Kidney (tissue), 14 donors: Measurements from ENCODE around the gene PTPRK. TPM values are rescaled to one million over a fixed set of nuclear protein-coding genes. Genes with fewer than 3 reads are reported as not detected.

Source experiments
- DNase-seq, 5 donors: peaks; one replicate each; pipeline ENCODE4 v3.0.0-alpha.2; 2013 to 2020
- FAIRE-seq: peaks from 2 replicates; lab custom pipeline; 2012; peaks lifted over from hg19 to GRCh38; lab: Jason Lieb, UNC
- H3K27ac ChIP-seq, 2 donors: one replicate each; pipeline ENCODE4 v1.7.0; 2013; ENCODE audit warnings: low read depth in 2 of 2, low read length in 2 of 2, inconsistent platforms in 1 of 2
- H3K27me3 ChIP-seq: one replicate; pipeline ENCODE4 v1.7.1; 2013; ENCODE audit warnings: low read length, inconsistent platforms; ENCODE audit not compliant: control insufficient read depth, insufficient read depth
- H3K36me3 ChIP-seq, 3 donors: one replicate each; pipeline versions ENCODE4 v1.7.0 to v1.7.1; 2013; ENCODE audit warnings: low read length in 3 of 3, control low read depth in 1 of 3, inconsistent platforms in 1 of 3; ENCODE audit not compliant: insufficient read depth in 3 of 3, control insufficient read depth in 2 of 3
- H3K4me1 ChIP-seq, 3 donors: one replicate each; pipeline versions ENCODE4 v1.7.0 to v1.7.1; 2013; ENCODE audit warnings: low read length in 3 of 3, inconsistent platforms in 1 of 3, low read depth in 1 of 3; ENCODE audit not compliant: control insufficient read depth in 2 of 3, insufficient read depth in 2 of 3
- H3K4me3 ChIP-seq, 3 donors: one replicate each; pipeline versions ENCODE4 v1.7.0 to v1.8.1; 2013; ENCODE audit warnings: low read length in 3 of 3, control low read depth in 1 of 3, inconsistent platforms in 1 of 3
- H3K9ac ChIP-seq, 3 donors: one replicate each; pipeline versions ENCODE4 v1.7.0 to v1.7.1; 2013; ENCODE audit warnings: low read length in 3 of 3, control low read depth in 1 of 3, inconsistent platforms in 1 of 3
- H3K9me3 ChIP-seq, 3 donors: one replicate each; pipeline versions ENCODE4 v1.7.0 to v1.7.1; 2013; ENCODE audit warnings: low read length in 3 of 3, control low read depth in 1 of 3, inconsistent platforms in 1 of 3; ENCODE audit not compliant: control insufficient read depth in 2 of 3, insufficient read depth in 1 of 3
- intact Hi-C: fragments of 100-400 bp; cut with DNase I; formaldehyde crosslinking; loops from one replicate; pipeline ENCODE4 v1.11.1; 2022
- polyA plus RNA-seq: library from polyadenylated mRNA; stranded (reverse); fragments of 350-450 nt; fragmentation: Illumina TruSeq; extraction: RNeasy Lipid Tissue Mini Kit (QIAGEN cat#74804); gene quantifications from one replicate; pipeline ENCODE4 v1.2.3, GENCODE V29; 2014; ENCODE audit warnings: low read depth, low replicate concordance; ENCODE audit not compliant: insufficient read depth
- total RNA-seq: library from RNA; stranded (reverse); fragmentation: NEBNext Ultra II Directional; extraction: Animal tissue kit (Norgen Biotek cat#: 25700); gene quantifications from one replicate; pipeline ENCODE4 v1.2.1, GENCODE V29; 2021
- TF ChIP-seq, protein P1 (sequence below): IDR thresholded peaks from 3 replicates; pipeline ENCODE4 v1.5.1; 2012; ENCODE audit warnings: mild to moderate bottlenecking, moderate library complexity, borderline replicate concordance; ENCODE audit not compliant: insufficient read depth; ENCODE audit errors: extremely low read depth
- donor health status: control.
- donor health status: control.
- donor health status: control.
- donor health status: control.
- donor health status: control.
- donor health status: DM: yes; HTN: yes; CAD: no.
- donor health status: Normal renal cell carcinoma (clear cell type).

PTPRK gene
- total and polyA plus RNA-seq, 2 donors from 2014 or later = 9.2 to 72.8 TPM

DNA sequence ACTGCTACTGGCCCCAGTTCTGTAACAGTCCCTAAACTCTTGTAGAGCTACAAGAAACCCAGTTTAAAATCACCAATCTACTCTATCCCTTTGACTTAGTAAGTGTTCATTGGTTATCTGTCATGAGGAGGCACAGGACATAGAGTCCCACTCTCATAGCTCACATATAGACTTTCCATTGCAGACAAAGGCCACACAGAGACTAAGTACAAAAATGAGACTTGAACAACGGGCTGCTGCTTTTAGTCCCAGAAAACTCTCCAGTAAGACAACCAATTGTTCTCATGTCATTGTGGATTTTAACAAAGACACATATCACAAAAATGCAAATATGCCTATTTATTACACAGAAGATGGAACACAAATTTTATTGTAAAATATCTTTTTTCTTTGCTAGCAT is 197.4 kb downstream of the PTPRK start:
- TF ChIP-seq, protein P1, sequence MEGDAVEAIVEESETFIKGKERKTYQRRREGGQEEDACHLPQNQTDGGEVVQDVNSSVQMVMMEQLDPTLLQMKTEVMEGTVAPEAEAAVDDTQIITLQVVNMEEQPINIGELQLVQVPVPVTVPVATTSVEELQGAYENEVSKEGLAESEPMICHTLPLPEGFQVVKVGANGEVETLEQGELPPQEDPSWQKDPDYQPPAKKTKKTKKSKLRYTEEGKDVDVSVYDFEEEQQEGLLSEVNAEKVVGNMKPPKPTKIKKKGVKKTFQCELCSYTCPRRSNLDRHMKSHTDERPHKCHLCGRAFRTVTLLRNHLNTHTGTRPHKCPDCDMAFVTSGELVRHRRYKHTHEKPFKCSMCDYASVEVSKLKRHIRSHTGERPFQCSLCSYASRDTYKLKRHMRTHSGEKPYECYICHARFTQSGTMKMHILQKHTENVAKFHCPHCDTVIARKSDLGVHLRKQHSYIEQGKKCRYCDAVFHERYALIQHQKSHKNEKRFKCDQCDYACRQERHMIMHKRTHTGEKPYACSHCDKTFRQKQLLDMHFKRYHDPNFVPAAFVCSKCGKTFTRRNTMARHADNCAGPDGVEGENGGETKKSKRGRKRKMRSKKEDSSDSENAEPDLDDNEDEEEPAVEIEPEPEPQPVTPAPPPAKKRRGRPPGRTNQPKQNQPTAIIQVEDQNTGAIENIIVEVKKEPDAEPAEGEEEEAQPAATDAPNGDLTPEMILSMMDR = no peak
- H3K9me3 ChIP-seq = no peaks in the 10 kb centered on the region
- DNase-seq = no peak
- no peak overlapping the region for H3K27ac ChIP-seq
- no peaks in the 10 kb centered on the region for H3K36me3 ChIP-seq
- FAIRE-seq = no peak
- intact Hi-C loops = no loop called here
- H3K4me3 ChIP-seq = no peak overlapping the region
- no peaks in the 10 kb centered on the region for H3K27me3 ChIP-seq
- H3K4me1 ChIP-seq = no peaks in the 10 kb centered on the region
- H3K9ac ChIP-seq = no peak overlapping the region

DNA sequence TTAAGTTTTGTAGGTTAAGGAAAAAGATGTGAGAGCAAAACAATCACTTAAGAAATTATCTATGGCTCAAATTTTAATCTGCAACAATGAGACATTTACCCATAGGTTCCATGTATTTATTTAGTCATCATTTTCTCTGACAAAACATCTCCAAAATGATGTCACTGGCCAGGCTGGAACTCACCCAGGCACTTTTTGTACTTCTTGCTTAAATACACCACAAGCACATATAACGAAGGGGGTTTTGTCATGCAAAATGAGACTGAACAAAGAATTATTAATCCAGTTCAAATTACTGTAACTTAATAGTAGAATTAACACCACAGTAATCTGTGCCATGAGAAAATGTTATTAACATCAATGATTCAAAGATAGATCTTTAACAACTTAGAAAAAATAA is 200.5 kb downstream of the PTPRK start:
- intact Hi-C loops = no loop called here
- Histone ChIP-seq H3K9me3 (no peaks in the 10 kb centered on the region), H3K4me3 (no peak overlapping the region), H3K36me3 (no peaks in the 10 kb centered on the region), H3K27me3 (no peaks in the 10 kb centered on the region), H3K4me1 (no peaks in the 10 kb centered on the region), H3K27ac (no peak overlapping the region), H3K9ac (no peak overlapping the region)
- FAIRE-seq (no peak), DNase-seq (no peak)
- TF ChIP-seq, protein P1 = no peak

DNA sequence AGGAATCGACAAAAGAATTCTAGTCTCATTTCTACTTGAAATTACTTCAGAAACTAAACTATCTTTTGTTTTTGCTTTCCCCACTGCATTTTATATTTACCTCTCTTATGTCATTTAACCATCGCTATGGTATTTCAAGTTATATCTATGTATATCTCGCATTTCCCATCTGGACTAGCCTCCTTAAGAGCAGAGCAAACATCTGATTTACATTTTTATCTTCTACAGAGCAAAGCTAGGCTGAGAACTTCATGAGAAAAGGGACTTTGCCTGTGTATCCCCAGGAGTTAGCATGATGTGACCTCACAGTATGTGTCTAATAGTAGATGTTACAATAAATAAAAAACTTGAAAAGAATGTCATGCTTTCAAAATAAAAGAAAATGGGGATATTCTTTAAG is 201.2 kb downstream of the PTPRK start:
- intact Hi-C loops = no loop called here
- TF ChIP-seq, protein P1 = no peak
- no peak for DNase-seq
- H3K27ac ChIP-seq = no peak overlapping the region
- no peaks in the 10 kb centered on the region for H3K9me3 ChIP-seq
- H3K36me3 ChIP-seq = no peaks in the 10 kb centered on the region
- no peaks in the 10 kb centered on the region for H3K4me1 ChIP-seq
- FAIRE-seq = no peak
- H3K27me3 ChIP-seq = no peaks in the 10 kb centered on the region
- H3K4me3 ChIP-seq = no peak overlapping the region
- no peak overlapping the region for H3K9ac ChIP-seq

DNA sequence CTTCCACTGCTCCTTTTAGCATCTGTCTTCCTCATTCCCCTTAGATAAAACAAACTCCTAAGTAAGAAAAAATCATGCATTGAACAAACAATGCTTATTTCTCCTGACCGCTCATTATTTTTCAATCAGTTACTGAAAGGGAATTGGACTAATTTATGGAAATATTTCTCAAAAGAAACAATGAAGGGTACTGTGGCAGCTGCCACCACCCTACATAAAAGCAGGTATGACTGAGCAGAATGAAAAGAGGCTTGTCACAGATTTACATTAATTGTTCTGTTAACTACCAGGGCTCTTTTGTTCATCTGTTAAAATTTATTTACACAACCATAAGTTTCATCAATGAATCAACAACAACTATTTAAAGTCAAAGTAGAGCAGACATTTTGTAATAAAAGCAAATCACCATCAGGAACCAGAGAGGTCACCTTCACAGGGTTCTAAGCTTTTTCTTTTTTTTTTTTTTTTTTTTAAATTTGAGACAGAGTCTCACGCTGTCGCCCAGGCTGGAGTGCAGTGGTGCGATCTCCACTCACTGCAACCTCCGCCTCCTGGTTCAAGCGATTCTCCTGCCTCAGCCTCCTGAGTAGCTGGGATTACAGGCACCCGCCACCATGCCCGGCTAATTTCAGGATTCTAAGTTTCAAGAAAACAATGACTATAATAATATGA is 204.0 kb downstream of the PTPRK start:
- Histone ChIP-seq H3K27ac (no peak overlapping the region), H3K4me1 (no peaks in the 10 kb centered on the region), H3K9me3 (no peaks in the 10 kb centered on the region), H3K27me3 (no peaks in the 10 kb centered on the region), H3K9ac (no peak overlapping the region), H3K4me3 (no peak overlapping the region), H3K36me3 (no peaks in the 10 kb centered on the region)
- TF ChIP-seq, protein P1 = no peak
- DNase-seq = no peak
- FAIRE-seq = no peak
- intact Hi-C loops = no loop called here
